Prostate gland (tissue), 2 donors: Measurements from ENCODE around the gene KRTAP4-8.

ENCODE experiments used
- POLR2A ChIP-seq: fragments of 450-650 bp; IDR thresholded peaks from one replicate; pipeline ENCODE4 v1.6.1; 2016; ENCODE audit warnings: antibody characterized with exemption, mild to moderate bottlenecking
- POLR2AphosphoS5 ChIP-seq: sonication (generic); formaldehyde crosslinking; IDR thresholded peaks from one replicate; pipeline ENCODE4 v1.6.1; 2017; ENCODE audit warnings: antibody characterized with exemption
- TF ChIP-seq, protein P1 (sequence below), 4 experiments: fragments of 200-600 bp in 2 of 4; fragments of 450-650 bp in 2 of 4; sonication (generic) in 2 of 4; IDR thresholded peaks; 1 replicate in 3 of 4; 2 replicates in 1 of 4; pipeline ENCODE4 v1.5.1; 2016 to 2019; ENCODE audit warnings: antibody characterized with exemption in 4 of 4, mild to moderate bottlenecking in 2 of 4, moderate library complexity in 2 of 4

DNA sequence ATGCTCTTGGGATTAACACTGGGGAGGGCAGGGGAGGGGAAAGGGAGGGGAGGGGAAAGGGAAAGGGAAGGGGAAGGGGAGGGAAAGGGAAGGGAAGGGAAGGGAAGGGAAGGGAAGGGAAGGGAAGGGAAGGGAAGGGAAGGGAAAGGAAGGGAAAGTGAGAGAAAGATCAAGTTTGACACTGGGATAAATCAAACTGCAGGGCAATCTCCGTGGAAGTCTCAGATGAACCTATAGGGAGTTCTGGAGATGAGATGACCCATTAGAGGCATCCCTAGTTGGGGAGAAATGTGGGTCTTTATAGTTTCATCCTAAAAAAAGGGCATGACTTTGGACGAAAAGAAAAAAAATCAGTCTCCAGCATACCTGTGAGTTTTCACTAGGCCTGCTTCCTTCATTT, 23.8 kb upstream of the KRTAP4-8 start:
- TF ChIP-seq, protein P1, sequence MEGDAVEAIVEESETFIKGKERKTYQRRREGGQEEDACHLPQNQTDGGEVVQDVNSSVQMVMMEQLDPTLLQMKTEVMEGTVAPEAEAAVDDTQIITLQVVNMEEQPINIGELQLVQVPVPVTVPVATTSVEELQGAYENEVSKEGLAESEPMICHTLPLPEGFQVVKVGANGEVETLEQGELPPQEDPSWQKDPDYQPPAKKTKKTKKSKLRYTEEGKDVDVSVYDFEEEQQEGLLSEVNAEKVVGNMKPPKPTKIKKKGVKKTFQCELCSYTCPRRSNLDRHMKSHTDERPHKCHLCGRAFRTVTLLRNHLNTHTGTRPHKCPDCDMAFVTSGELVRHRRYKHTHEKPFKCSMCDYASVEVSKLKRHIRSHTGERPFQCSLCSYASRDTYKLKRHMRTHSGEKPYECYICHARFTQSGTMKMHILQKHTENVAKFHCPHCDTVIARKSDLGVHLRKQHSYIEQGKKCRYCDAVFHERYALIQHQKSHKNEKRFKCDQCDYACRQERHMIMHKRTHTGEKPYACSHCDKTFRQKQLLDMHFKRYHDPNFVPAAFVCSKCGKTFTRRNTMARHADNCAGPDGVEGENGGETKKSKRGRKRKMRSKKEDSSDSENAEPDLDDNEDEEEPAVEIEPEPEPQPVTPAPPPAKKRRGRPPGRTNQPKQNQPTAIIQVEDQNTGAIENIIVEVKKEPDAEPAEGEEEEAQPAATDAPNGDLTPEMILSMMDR (IDR thresholded peaks at IDR 0.05), result no peak
- TF ChIP-seq POLR2A, result no peak
- no peak for TF ChIP-seq POLR2AphosphoS5
